Stimulated activated CD4-positive, alpha-beta T cell treated with anti-CD3 and anti-CD28 coated beads, Interleukin-12 subunit alpha, Interleukin-12 subunit beta, amount 100 ng/mL, for 24 hours (primary cell): ENCODE results near the gene CAMSAP1.
"Not testable (repeated sequence)": the region's sequence is repeated elsewhere in the genome, so short reads cannot be mapped to it uniquely, and the experiment has no call there.

Source experiments
- DNase-seq, 2 experiments: peaks; one replicate each; pipeline ENCODE4 v3.0.0-alpha.2; 2020; ENCODE audit warnings: low read depth in 2 of 2

The CAMSAP1 gene

DNA sequence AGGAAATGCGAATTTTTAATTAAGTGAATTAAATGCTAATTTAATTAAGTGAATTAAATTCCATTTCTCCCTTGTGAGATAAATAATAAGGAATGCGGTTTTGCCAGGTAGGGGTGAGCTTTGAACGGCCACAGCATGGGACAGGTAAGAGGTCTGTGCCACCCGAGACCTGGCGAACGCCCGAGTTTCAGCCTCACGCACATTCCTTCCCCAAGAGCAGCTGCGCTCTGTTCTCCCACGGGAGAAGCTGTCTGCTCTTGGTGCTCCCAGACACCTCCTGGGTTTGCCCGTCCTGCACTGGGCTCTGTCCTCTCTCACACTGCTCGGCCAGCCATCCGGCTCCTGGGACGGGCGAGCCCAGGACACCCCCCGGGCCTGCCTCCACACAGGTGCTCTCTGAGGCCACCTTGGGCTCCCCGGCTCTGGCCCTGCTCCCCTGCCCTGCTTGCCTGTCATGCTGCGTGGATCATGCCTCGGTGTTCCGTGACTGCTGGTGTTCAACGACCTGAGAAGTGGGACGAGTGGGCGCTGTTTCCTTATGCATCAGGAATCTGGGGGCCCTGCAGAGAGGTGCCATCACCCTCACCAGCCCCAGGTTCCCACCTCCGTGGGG lies 13.7 kb upstream of the CAMSAP1 start:
- DNase-seq, result no peak

DNA sequence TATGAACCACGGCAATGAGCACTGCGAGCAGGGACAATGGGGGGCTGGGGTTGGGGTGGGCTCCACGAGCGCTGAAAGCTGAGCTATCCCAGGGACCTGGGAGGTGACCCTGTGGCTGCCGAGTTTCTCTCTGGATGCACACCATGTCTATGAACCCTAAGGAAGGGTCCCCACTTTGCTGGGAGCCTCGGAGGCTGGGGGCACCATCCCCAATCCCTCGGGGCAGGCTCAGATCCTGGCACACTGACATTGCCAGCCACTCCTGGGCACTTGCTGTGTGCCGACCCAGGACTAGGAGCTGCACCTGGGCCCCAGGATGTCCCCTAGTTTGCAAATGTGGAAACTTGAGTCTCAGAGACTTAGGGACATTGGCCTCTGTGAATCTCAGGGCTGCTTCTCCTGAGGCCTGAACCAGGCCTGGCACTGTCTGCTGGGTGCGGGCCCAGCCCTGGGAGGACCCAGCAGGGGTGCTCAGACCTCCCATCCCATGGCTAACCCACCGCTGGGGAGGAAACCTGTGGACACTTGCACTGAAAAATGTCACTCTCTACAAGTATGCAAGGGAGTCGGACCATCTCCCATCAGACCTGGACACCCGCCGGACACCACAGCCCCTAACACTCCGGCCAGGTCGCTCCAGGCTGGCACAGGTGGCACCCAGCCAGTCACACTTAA lies 13.0 kb upstream of the CAMSAP1 start:
- no peak for DNase-seq

DNA sequence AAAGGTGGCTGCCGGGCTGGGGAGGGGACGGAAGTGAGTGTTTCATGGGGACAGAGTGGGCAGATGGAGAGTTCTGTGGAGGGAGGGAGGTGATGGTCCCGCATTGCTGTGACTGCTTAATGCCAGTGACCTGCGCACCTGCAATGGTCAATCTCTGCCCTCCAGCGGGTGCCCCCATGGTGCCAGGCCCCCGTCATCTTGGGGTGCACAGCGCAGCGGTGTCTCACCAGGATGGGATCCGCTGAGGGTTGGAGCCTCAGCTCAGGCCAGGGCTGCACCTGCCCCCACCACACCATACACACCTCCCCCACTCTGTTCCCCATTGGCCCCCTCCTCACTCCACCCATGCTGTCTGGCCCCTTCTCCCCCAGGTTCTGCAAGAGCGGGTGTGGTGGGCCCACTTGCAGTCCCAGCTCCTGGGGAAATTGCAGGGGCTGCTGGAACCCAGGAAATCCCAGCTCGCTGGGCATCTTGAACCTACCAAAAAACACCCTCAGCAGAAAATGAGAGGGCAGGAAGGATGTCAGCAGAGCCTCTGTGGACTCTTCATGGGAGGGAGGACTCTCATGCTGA lies 12.1 kb upstream of the CAMSAP1 start:
- DNase-seq, result no peak

DNA sequence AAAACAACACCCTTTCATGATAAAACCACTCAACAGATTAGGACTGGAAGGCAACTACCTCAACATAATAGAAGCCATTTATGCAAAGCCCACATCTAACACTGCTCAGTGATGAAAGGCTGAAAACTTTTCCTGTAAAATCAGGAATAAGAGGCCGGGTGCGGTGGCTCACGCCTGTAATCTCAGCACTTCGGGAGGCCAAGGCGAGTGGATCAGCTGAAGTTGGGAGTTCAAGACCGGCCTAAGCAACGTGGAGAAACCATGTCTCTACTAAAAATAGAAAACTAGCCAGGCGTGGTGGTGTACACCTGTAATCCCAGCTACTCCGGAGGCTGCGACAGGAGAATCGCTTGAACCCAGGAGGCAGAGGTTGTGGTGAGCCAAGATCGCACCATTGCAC lies 8.9 kb upstream of the CAMSAP1 start:
- not testable (repeated sequence) for DNase-seq

DNA sequence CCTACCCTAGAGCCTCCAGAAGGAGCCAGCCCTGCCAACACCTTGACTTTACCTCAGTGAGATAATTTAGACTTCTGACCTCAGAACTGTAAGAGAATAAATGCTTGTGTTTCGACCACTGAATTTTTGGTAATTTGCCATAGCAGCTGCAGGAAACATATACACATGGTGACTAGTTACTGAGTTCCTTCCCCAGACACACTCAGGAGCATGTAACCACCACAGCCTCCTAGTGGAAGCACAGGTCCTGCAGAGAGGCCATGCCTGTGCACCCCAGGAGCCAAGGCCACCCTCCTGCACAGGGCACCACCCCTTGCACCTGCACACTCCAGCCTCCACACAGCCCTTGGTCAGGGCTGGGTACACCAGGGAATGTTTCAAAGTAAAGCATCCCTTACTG lies 7.6 kb upstream of the CAMSAP1 start:
- no peak for DNase-seq

DNA sequence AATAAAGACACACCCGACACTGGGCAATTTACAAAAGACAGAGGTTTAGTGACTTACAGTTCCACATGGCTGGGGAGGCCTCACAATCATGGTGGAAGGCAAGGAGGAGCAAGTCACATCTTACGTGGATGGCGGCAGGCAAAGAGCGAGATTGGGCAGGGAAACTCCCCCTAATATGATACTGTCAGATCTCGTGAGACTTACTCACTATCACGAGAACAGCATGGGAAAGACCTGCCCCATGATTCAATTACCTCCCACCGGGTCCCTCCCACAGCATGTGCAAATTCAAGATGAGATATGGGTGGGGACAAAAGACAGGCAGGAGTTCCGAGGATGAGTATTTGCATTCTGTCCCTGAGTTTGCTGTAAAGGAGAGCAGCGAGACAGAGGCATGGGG lies 3.9 kb upstream of the CAMSAP1 start:
- DNase-seq, result not testable (repeated sequence)

DNA sequence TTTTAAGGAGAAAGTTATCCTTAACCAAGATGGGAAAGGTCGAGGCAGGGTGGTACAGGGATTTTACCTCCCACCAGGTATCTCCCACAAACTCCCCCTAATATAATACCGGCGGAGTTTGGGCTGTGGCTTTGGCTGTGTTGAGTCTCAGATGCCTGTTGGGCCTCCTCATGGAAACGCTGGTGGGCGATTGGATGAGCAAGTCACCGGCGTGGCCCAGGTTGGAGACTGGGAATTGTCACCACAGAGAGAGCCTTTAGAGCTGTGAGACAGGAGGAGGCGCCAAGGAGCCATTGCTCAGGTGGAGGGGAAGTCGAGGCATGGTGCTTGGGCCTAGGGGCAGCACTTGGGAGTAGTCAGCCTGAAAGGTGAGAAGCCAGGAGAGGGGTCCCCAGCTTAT lies 3.4 kb upstream of the CAMSAP1 start:
- DNase-seq, result no peak

DNA sequence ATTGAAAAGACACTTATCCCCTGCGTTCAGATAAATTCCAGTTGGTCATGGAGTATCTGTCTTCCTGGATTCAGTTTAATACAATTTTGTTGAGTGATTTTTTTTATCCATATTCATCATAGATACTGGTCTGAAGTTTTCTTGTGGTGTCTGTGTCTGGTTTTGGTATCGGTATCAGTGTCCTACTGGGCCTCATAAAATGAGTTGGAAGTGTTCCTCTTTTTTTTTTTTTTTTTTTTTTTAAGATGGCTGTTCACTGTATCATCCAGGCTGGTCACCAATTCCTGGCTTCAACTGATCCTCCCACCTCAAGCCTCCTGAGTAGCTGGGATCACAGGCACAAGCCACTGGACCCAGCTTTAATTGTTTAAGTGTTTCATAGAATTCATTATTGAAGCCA lies 2.9 kb upstream of the CAMSAP1 start:
- no peak for DNase-seq

DNA sequence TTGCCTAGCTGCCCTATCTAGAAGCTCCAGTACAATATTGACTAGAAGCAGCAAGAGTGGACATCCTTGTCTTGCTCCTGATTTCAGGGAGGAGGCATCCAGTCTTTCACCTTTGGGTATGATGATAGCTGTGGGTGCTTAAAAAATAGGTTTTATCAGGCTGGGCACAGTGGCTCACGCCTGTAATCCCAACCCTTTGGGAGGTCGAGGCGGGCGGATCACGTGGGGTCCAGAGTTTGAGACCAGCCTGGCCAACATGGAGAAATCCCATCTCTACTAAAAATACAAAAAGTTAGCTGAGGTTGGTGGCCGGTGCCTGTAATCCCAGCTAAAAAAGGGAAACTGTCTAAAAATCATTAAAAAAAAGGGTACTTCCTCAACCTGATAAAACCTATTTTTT lies 2.0 kb upstream of the CAMSAP1 start:
- no peak for DNase-seq

- no peak for DNase-seq
Measured at GRCh38 chr9:135908754-135909204, 1.4 kb upstream of the CAMSAP1 start.

GRCh38 chr9:135908093-135908753 lies 877 bp upstream of the CAMSAP1 start:
- no peak for DNase-seq

- no peak for DNase-seq
Measured at GRCh38 chr9:135907006-135907430, 328 bp downstream of the CAMSAP1 start.

DNA sequence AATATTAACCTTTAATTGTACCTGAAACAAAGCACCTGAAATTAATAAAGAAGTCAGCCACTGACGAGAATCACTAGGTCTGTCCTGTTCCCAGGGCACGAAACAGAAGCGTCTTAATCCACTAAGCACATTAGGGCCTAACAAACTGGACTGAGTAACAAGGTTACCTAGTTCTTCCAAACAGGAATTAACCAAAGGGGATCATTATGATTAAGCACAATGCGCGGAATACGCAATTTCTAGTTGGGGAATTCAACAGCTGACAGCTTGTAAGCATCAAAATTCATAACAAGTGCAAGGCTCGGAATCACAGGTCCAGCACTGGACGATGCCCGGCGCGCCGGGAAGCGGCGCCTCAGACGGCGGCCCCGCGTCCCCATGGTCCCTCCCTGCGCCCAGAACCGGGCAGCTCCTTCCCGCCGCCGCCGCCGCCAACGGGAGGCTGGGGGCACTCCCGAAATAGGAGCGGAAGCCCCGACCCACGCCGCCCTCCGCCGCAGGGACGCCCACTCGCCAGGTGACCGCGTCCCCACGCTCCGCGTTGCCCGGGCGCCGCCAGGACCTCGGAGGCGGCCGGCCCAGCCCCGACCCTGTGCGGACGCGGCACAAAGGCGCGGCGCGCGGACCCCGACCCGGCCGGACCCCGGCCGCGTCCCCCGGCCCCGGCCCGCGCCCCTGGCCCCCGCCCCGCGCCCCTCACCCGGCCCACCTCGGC lies 898 bp downstream of the CAMSAP1 start:
- no peak for DNase-seq

DNA sequence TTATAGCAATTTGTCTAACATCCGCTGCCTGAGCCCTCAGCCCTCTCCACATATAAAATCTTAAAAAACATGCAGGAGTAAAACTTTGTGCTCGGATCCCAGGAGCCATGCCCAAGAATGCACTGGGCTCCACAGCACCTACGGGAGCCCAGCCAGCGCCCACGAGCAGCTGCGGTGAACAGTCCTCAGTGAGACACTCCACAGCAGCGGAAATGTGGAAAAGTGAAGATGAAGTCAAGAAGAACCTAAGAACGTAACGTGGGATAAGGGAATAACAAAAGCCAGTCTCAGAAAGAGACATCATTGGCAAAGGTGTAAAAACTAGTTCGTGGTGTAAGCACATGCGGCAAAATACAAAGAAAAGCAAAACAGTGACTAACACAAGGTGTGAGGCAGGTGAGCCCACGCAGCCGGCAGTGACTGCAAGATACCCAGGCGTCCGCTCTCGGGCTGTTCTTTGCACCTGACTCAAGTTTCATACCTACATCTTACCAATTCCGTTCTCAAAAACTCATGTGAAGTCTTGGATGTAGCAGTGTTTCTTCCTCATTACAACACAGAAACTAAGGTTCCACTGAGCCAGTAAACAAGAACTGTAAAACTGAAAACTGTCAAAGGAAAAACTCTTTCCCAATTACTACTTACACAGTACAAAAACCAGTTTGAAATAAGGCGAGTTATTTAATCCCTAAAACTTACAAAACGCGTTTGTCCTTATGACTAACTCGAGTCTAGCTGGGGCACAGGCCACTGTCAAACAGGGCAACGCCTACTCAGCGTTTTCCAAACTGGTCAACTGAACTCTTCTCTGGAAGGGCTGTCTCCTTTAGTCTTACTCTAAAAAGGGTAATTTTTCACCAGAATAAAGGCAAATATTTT lies 1.7 kb downstream of the CAMSAP1 start:
- peak; percentile 57 to 63 for DNase-seq

GRCh38 chr9:135903786-135904520 lies 3.4 kb downstream of the CAMSAP1 start:
- no peak for DNase-seq

- no peak for DNase-seq
Measured at GRCh38 chr9:135903358-135903656, 4.0 kb downstream of the CAMSAP1 start.

GRCh38 chr9:135902655-135903357 lies 4.5 kb downstream of the CAMSAP1 start:
- no peak for DNase-seq

- no peak for DNase-seq
Measured at GRCh38 chr9:135901826-135902225, 5.5 kb downstream of the CAMSAP1 start.

DNA sequence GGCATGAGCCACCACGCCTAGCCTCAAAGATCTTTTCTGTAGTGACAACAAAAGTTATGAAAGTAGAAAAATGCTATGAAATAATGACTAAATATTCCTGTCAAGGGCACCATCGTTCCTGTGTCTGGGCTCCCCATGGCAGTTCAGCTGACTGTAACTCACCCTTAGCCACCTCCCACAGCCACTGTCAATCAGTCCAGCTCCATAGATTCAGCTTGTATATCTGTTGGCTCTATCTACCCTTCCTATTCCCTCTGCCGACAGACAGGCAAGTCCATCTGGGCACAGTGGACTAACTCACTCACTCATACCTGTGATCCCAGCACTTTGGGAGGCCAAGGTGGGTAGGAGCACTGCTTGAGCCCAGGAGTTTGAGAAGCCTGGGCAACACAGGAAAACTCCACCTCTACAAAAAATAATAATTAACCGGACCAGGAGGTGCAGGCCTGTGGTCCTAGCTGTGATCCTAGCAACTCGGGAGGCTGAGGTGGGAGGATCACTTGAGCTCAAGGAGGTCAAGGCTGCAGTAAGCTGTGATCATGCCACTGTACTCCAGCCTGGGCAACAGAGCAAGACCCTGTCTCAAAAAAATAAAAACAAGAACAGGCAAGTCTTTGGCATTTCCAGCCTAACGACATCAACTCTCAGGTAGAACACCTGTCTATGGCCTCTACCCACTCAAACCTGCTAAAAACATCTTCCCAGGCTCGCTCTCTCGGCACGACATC lies 6.2 kb downstream of the CAMSAP1 start:
- no peak for DNase-seq
